Germinal center (tissue), 1 donor: ENCODE results near the gene SMARCC1.
A peak's percentile ranks its signal among the peaks of the same experiment; 100 is the strongest.

ENCODE experiments used
- DNase-seq: peaks from one replicate; pipeline ENCODE4 v3.0.0; 2012; ENCODE audit warnings: mixed read lengths, low spot score

The SMARCC1 gene

DNA sequence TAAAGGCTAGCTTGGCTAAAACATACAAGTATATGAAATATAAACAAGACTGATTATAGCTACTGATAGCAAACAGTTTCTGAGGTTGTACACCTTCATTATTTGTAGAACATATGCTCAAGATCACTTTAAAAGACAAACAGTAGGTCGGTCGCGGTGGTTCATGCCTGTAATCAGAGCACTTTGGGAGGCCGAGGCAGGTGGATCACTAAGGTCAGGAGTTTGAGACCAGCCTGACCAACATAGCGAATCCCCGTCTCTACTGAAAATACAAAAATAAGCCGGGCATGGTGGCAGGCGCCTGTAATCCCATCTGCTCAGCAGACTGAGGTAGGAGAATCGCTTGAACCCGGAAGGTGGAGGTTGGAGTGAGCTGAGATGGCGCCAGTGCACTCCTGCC is 80.3 kb downstream of the SMARCC1 start:
- no peak for DNase-seq

DNA sequence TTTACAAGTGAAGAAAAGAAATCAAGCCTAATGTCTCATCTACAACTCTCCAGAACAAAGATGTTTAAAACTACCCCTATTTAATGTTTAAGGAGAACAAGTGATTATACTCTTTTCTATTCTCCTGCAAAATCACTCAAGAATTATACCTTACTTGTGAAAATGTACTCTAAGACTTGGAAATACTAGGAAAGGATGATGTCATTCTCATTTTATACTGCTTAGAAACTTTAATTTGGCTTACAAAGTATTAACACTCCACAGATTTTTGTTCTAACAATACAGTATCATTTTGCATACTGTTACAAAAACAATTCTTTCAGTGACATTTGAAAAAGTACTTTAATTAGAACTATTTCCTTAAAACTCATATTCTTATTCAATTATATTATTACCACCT is 89.5 kb downstream of the SMARCC1 start:
- no peak for DNase-seq

DNA sequence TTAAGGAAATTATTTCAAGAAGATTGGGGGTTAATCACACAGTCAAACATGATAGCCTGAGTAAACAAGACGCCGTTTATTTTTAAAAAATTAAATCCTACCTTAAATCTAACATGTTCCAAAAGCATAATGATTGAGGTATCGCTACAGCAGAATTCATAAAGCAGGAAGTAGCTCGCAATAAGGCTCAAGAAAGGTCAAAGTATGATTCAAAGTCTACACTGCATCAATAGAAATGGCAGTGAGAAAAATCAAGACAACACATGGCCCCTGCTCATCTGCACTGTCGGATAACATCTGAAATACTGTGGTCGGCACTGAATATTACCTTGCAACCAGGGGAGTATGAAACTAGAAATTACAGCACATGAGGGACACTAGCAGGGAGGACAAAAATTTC is 93.2 kb downstream of the SMARCC1 start:
- DNase-seq = no peak

DNA sequence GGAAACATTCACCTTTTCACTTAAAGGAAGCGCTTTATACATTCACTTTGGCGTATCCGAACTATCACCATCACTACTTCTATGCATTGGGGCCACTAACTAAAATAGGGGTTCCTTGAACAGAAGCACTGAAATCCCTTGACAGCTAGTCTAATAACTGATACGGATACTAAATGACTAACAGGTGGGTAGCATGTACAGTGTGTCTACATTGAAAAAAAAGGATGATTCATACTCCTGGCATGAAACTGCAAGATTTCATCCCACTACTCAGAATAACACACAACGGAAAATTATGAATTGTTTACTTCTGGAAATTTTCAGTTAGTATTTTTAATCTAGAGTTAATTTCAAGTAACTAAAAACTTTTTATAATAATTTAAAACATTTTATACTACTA is 96.7 kb downstream of the SMARCC1 start:
- no peak for DNase-seq

DNA sequence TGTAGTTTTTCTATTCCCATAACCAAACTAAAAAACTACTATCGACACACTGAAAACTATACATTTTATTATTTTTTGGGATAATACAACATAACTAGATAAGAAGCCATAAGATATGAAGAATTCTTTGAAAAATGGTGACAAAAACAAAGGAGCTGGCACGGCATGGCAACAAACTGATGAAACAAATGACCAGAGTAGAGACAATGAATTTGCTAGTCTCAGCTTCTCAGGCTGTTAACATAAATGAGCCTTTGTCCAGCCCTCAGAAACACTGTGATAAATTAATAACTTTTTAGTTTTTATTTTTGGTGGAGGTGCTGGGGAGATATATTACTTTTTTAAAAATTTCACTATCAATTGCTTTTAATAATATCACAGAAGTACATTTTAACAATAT is 100.7 kb downstream of the SMARCC1 start:
- DNase-seq = no peak

DNA sequence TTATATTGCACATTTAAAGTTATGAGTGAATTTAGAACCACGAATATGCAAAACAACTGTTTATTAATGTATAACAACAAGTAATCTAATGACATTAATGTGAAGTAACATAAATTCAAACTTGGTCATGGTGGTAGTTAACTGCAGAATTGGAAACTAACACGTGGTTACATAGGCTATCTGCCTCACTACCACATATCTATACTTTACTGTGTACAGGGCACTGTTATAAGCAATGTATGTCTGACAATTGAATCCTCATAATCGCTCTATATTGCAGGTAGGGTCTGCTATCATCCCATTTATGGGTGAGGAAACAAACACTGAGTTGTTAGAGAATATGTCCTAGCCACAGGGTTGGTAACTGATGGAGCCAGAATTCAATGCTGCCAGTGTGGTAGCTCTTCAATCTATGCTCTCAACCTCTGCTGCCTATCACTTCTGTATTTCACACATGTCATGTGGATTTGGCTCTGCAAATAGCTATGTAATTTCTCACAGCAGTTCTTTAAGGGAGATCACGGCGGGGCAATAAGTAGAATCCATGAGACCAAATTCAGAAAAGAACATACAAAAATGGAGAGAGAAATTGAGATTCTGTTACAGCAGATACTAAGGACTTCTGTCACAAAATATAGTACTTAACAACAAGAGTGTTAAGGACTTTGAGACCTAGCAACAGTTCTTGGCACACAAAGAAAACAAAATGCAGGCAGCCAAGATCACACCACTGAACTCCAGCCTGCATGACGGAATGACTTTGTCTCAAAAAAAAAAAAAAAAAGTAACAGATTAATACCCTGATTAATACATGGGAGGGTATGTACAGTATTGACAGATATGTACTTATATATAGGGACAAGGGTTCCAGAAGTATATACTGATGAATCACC is 103.0 kb downstream of the SMARCC1 start:
- no peak for DNase-seq

DNA sequence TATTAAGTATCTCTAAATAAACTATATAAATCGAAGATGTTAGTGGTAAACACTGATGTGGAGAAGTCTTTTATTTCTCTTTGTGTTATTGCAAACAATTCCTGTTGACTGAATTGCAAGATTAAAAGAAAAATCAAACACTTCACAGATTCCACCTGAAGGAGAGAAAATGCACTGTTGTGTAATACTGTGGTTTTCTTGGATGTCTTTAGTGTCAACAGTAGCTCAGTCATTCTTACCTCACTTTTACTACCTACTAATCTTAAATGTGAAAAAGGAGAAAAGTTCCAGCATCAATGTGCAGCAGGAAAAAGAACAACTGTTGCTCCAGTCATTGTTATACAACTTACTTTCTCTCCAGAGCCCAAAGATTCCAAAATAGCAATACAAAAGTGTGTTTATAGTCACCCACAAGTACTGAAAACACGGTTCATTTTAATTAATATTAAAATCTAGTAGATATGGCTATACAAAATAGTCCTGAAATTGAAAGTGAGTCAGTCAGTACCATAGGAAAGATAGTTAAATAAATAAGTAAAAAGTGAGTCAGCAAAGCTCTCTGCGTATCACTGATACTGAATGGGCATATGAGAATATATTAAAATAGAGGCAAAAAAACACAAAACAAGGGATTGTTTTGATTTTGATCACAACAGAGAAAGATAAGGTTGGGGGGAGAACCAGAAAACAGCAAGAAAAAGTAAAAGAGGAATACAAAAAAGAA is 112.5 kb downstream of the SMARCC1 start:
- DNase-seq = no peak

DNA sequence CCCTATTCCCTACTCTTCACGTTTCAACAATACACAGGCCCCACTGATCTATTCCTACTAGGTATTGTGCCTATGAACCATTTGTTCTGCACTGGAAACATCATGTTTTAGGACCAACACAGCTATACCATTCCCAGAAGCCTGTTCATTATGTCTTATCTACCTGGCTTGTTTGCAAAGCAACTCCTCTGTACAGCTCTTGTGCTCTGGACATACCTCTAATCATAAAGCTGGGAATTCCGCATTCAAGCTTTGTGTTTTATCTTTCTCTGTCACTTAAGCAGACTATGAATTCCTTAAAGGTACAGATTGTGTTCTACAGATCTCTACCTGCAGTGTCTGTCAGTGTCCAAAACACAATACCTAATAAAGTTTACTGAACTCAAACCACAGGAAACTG is 115.6 kb downstream of the SMARCC1 start:
- no peak for DNase-seq

DNA sequence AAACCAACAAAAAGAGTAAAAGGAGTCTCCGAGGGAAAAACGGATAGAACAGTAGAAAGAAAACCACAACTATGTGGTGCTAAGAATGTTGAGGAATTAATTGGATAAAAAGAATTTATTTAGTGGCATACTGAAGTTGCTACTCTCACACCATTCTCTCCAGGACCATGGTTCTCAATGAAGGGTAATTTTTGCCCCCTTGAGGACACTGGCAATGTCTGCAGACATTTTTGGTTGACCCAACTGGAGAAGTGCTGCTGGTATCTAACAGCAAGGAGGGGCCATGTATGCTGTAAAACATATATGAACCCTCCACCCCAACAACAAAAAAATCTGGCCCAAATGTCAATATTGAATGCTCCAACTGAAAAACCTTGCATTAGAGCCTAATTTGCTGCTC is 117.2 kb downstream of the SMARCC1 start:
- peak; percentile 28 for DNase-seq

- no peak for DNase-seq
These were observed 118.0 kb downstream of the SMARCC1 start for GRCh38 chr3:47663630-47664240.

DNA sequence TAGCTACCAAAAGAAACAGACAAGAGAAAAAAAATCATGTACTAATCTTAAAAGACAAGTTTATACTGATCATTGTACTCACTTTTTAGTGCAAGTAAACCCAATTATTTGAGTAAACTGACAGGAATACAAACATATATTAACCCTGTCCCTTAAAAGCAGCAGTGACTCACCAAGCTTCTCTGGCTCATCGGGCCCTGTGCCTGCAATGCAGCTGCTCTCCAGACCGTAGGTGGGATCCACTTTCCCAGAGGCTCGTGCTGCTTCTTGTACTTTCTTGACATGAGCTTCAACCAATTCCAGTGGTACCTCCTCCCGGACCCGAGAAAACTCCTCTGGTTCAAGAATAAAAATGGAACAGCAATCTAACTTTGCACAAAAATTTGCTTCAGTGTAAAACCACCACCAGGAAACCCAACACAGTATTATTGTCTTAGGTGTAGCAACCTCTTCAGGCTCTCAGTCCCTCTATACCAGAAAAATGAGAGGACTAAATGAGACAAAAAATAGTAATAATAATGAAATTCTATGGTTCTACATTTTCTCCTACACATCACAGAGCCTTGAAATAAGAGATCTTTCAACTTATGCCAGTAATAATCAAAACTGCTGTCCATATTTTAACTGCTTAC is 120.5 kb downstream of the SMARCC1 start:
- no peak for DNase-seq

GRCh38 chr3:47658444-47658843 is 123.2 kb downstream of the SMARCC1 start:
- DNase-seq = no peak

DNA sequence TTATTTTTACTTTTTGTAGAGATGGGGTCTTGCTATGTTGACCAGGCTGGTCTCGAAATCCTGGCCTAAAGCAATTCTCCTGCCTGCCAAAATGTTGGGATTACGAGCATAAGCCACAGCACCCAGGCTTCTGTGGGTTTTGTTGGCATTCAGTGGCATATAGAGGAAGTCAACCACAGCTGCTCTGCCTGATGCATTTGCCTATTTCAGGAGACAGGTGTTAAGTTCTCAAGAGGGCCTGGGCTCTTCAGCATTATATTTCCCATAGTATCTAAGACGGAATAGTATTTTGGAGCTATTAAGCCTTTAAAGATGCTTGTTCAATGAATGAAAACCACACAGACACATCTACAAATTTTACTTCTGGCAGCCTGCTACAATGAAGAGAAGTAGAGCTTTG is 129.6 kb downstream of the SMARCC1 start:
- DNase-seq = no peak

- DNase-seq = no peak
These were observed 131.4 kb downstream of the SMARCC1 start for GRCh38 chr3:47650294-47650693.

GRCh38 chr3:47647550-47647949 is 134.1 kb downstream of the SMARCC1 start:
- no peak for DNase-seq

GRCh38 chr3:47646362-47646761 is 135.3 kb downstream of the SMARCC1 start:
- no peak for DNase-seq

DNA sequence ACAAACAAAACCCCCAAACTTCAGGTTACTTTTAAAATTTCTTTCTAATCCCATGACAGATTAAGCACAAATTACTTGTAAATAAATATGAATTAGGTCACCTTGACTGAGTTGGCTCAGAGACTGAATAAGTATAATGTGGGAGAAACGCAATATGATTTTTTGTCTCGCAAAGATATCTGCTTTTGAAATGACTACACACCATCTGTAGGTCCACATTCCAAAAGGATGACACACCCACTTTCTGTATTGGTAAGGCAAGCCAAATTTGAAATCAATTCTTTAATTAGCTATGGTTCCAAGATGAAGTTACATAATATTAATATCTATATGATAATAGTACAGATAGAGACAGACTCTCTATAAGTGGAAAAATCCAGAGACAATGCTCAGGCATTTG is 136.1 kb downstream of the SMARCC1 start:
- DNase-seq = no peak

DNA sequence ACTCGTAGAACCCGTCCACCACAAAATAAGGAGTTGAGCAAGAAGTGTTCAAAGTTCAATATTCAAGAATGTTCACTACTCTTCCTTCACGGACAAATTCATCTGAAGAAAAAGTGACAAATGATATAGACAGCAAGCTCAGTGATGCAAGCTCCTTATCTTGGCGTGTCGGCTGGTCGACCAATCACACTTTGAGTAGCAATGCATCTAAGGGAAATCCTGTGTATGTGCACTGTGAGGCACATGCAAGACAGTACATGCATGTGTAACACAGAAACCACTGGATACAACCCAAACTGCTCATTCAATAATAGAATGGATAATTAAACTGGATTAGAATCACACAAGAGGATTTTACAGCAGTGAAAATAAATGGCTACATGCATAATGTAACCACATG is 138.6 kb downstream of the SMARCC1 start:
- DNase-seq = no peak

GRCh38 chr3:47641739-47642138 is 140.0 kb downstream of the SMARCC1 start:
- DNase-seq = no peak

GRCh38 chr3:47636921-47637320 is 144.8 kb downstream of the SMARCC1 start:
- no peak for DNase-seq

GRCh38 chr3:47636225-47636624 is 145.5 kb downstream of the SMARCC1 start:
- DNase-seq = no peak

- DNase-seq = no peak
These were observed 146.2 kb downstream of the SMARCC1 start for GRCh38 chr3:47635536-47635935.

DNA sequence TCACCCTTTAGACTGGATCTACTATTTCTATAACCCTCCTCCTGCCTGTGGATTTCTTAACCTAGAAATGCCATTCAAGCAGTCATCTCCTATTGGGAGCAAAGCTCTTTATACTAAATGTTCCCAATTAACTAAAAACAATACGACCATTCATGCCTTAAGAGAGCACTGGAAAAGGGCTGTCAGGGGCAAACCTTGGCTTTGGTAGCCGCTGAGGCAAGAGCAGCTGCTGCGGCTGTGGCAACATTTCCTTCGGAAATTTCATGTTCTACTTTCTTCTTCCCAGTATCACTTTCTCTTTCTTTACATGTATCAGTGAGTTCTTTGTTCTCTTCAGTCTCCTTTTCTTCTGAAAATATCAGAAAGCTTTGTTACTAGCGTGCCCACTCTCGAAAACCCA is 146.7 kb downstream of the SMARCC1 start:
- DNase-seq = no peak
